Ishikawa (cell line): ENCODE results near the gene R3HDM4.

ENCODE experiments used
- CEBPB ChIP-seq: IDR thresholded peaks from 2 replicates; pipeline ENCODE4 v1.6.1; 2012
- CREB1 ChIP-seq: IDR thresholded peaks from 2 replicates; pipeline ENCODE4 v1.6.1; 2012; ENCODE audit warnings: low read depth
- FOXM1 ChIP-seq: IDR thresholded peaks from 2 replicates; pipeline ENCODE4 v1.6.1; 2012; ENCODE audit warnings: low read depth, borderline replicate concordance
- MAX ChIP-seq: IDR thresholded peaks from 2 replicates; pipeline ENCODE4 v1.6.1; 2012
- REST ChIP-seq: IDR thresholded peaks from 2 replicates; pipeline ENCODE4 v1.6.1; 2012; ENCODE audit warnings: low read depth, mild to moderate bottlenecking
- TCF12 ChIP-seq: IDR thresholded peaks from 2 replicates; pipeline ENCODE4 v1.6.1; 2012; ENCODE audit warnings: low read depth
- TEAD4 ChIP-seq: IDR thresholded peaks from 2 replicates; pipeline ENCODE4 v1.6.1; 2012
- USF1 ChIP-seq: IDR thresholded peaks from 2 replicates; pipeline ENCODE4 v1.6.1; 2012
- YY1 ChIP-seq: IDR thresholded peaks from 2 replicates; pipeline ENCODE4 v1.6.1; 2012; ENCODE audit warnings: low read depth

- TF ChIP-seq FOXM1 (no peak), CREB1 (no peak), REST (no peak), YY1 (no peak), TCF12 (no peak), USF1 (no peak), MAX (no peak), CEBPB (no peak), TEAD4 (no peak)
These were observed 31.1 kb upstream of the R3HDM4 start for GRCh38 chr19:944171-944567.
